HEK293 (cell line): ENCODE data around the gene SETD2.

Experiments used
- CTCF ChIP-seq: fragments of 450-650 bp; formaldehyde crosslinking; IDR thresholded peaks from 2 replicates; pipeline ENCODE4 v1.5.1; 2016; ENCODE audit warnings: missing biosample characterization, missing genetic modification characterization
- GLIS1 ChIP-seq: fragments of 450-650 bp; formaldehyde crosslinking; IDR thresholded peaks from 2 replicates; pipeline ENCODE4 v1.5.1; 2016; ENCODE audit warnings: missing biosample characterization, missing genetic modification characterization
- HIC1 ChIP-seq: fragments of 450-650 bp; formaldehyde crosslinking; IDR thresholded peaks from 2 replicates; pipeline ENCODE4 v1.5.1; 2016; ENCODE audit warnings: missing biosample characterization, missing genetic modification characterization
- MZF1 ChIP-seq: fragments of 450-650 bp; formaldehyde crosslinking; IDR thresholded peaks from 2 replicates; pipeline ENCODE4 v1.5.1; 2017; ENCODE audit warnings: missing biosample characterization, missing genetic modification characterization, borderline replicate concordance
- SALL2 ChIP-seq: fragments of 450-650 bp; formaldehyde crosslinking; IDR thresholded peaks from 2 replicates; pipeline ENCODE4 v1.5.0; 2017; ENCODE audit warnings: missing biosample characterization, mild to moderate bottlenecking, missing genetic modification characterization, borderline replicate concordance
- TSHZ1 ChIP-seq: fragments of 450-650 bp; formaldehyde crosslinking; IDR thresholded peaks from 2 replicates; pipeline ENCODE4 v1.5.1; 2016; ENCODE audit warnings: missing biosample characterization, missing genetic modification characterization, borderline replicate concordance
- ZNF133 ChIP-seq: fragments of 450-650 bp; formaldehyde crosslinking; IDR thresholded peaks from 2 replicates; pipeline ENCODE4 v1.5.1; 2016; ENCODE audit warnings: missing biosample characterization, missing genetic modification characterization
- ZNF423 ChIP-seq: fragments of 450-650 bp; formaldehyde crosslinking; IDR thresholded peaks from 2 replicates; pipeline ENCODE4 v1.5.1; 2016; ENCODE audit warnings: missing biosample characterization, missing genetic modification characterization
- ZNF791 ChIP-seq: fragments of 450-650 bp; formaldehyde crosslinking; IDR thresholded peaks from 2 replicates; pipeline ENCODE4 v1.5.1; 2016; ENCODE audit warnings: missing biosample characterization, missing genetic modification characterization

- no peak for TF ChIP-seq CTCF (tag by site-specific recombination)
- no peak for TF ChIP-seq ZNF133
- no peak for TF ChIP-seq TSHZ1 (tag by site-specific recombination)
- TF ChIP-seq ZNF791 (tag by site-specific recombination) = no peak
- TF ChIP-seq SALL2 (tag by site-specific recombination) = no peak
- no peak for TF ChIP-seq GLIS1
- TF ChIP-seq MZF1 = no peak
- TF ChIP-seq ZNF423 (tag by site-specific recombination) = no peak
- TF ChIP-seq HIC1 (tag by site-specific recombination) = no peak
Measured at GRCh38 chr3:47010910-47011309, 153.0 kb downstream of the SETD2 start.
